Left ventricle myocardium superior (tissue), 1 donor: ENCODE measurements around the gene KRT84. TPM values are rescaled to one million over a fixed set of nuclear protein-coding genes. Genes with fewer than 3 reads are reported as not detected.

Experiments used
- ATAC-seq: fragments of 200-7000 bp; cut with Tn5 transposase; one replicate; pipeline ENCODE4 v1.9.1; 2020; ENCODE audit warnings: mild to moderate bottlenecking, moderate library complexity
- DNase-seq: peaks from one replicate; pipeline ENCODE4 v3.0.0-alpha.2; 2020
- intact Hi-C: fragments of 100-400 bp; cut with micrococcal nuclease; formaldehyde crosslinking; loops from one replicate; pipeline ENCODE4 v1.11.0; 2022
- total RNA-seq: library from RNA; stranded (reverse); fragmentation: NEBNext Ultra II Directional; extraction: Animal tissue kit (Norgen Biotek cat#: 25700); gene quantifications from one replicate; pipeline ENCODE4 v1.2.1, GENCODE V29; 2021
- donor health status: DM: no; HTN: yes; CAD: no; lungs with severe emphysema.

Gene KRT84
- total RNA-seq, 1 donor from 2014 or later = not detected

- ATAC-seq (no peak), DNase-seq (no peak)
- intact Hi-C loops = no loop called here
Measured at GRCh38 chr12:52366738-52367485, 18.5 kb downstream of the KRT84 start, which contains the start of gene KRT85. Gene KRT85, minus strand, starts transcription at chr12:52367481. Its CDS starts 76 bp downstream, at chr12:52367405.

GRCh38 chr12:52364901-52365489 lies 20.5 kb downstream of the KRT84 start:
- no peak for ATAC-seq
- intact Hi-C loops = no loop called here
- no peak for DNase-seq

- intact Hi-C loops = no loop called here
- DNase-seq (no peak), ATAC-seq (no peak)
Measured at GRCh38 chr12:52364061-52364460, 21.4 kb downstream of the KRT84 start.

GRCh38 chr12:52363111-52363679 lies 22.3 kb downstream of the KRT84 start:
- intact Hi-C loops = no loop called here
- DNase-seq (no peak), ATAC-seq (no peak)

- ATAC-seq (no peak), DNase-seq (no peak)
- intact Hi-C loops = no loop called here
Measured at GRCh38 chr12:52362118-52362726, 23.2 kb downstream of the KRT84 start.

GRCh38 chr12:52361553-52361952 lies 23.9 kb downstream of the KRT84 start:
- intact Hi-C loops = no loop called here

GRCh38 chr12:52360663-52361271 lies 24.7 kb downstream of the KRT84 start:
- no peak for ATAC-seq
- DNase-seq = no peak
- intact Hi-C loops = no loop called here

More at GRCh38 chr12:52361553-52361952, 23.9 kb downstream of the KRT84 start:
- ATAC-seq (no peak), DNase-seq (no peak)

GRCh38 chr12:52360106-52360662 lies 25.3 kb downstream of the KRT84 start:
- intact Hi-C loops = no loop called here
- no peak for ATAC-seq
- DNase-seq = no peak

GRCh38 chr12:52359621-52360061 lies 25.8 kb downstream of the KRT84 start:
- intact Hi-C loops = no loop called here
- DNase-seq (no peak), ATAC-seq (no peak)

- no peak for DNase-seq
- ATAC-seq = no peak
- intact Hi-C loops = no loop called here
Measured at GRCh38 chr12:52358575-52359350, 26.7 kb downstream of the KRT84 start.

GRCh38 chr12:52356762-52357580 lies 28.5 kb downstream of the KRT84 start:
- no peak for ATAC-seq
- intact Hi-C loops = no loop called here
- DNase-seq = no peak

GRCh38 chr12:52356031-52356761 lies 29.3 kb downstream of the KRT84 start:
- intact Hi-C loops = no loop called here

GRCh38 chr12:52355176-52355575 lies 30.3 kb downstream of the KRT84 start:
- no peak for ATAC-seq
- DNase-seq = no peak
- intact Hi-C loops = no loop called here

More at GRCh38 chr12:52356031-52356761, 29.3 kb downstream of the KRT84 start:
- no peak for ATAC-seq
- DNase-seq = no peak

- intact Hi-C loops = no loop called here
- ATAC-seq (no peak), DNase-seq (no peak)
Measured at GRCh38 chr12:52354200-52354599, 31.3 kb downstream of the KRT84 start.

- DNase-seq (no peak), ATAC-seq (no peak)
- intact Hi-C loops = no loop called here
Measured at GRCh38 chr12:52353766-52354165, 31.7 kb downstream of the KRT84 start.

- DNase-seq = no peak
- intact Hi-C loops = no loop called here
- no peak for ATAC-seq
Measured at GRCh38 chr12:52352951-52353350, 32.5 kb downstream of the KRT84 start.
